SK-N-SH treated with all-trans-retinoic acid at 6 μM for 48 hours (cell line): Measurements from ENCODE around the gene EPHB2.

Source experiments
- ATAC-seq: fragments of 200-7000 bp; cut with Tn5 transposase; 3 replicates; pipeline ENCODE4 v1.9.1; 2020; ENCODE audit warnings: mild to moderate bottlenecking, moderate library complexity
- ARNTL ChIP-seq: fragments of 450-650 bp; formaldehyde crosslinking; IDR thresholded peaks from 2 replicates; pipeline ENCODE4 v1.5.0; 2020; ENCODE audit warnings: low read depth, mild to moderate bottlenecking, moderate library complexity, borderline replicate concordance
- BACH2 ChIP-seq: fragments of 250-450 bp; sonication (Bioruptor Pico); IDR thresholded peaks from 2 replicates; pipeline ENCODE4 v1.9.0; 2021; ENCODE audit warnings: mild to moderate bottlenecking, borderline replicate concordance
- CREB5 ChIP-seq: fragments of 250-450 bp; sonication (Bioruptor Pico); IDR thresholded peaks from 2 replicates; pipeline ENCODE4 v1.5.1; 2020; ENCODE audit warnings: low read depth, mild to moderate bottlenecking, moderate library complexity
- CSDC2 ChIP-seq: fragments of 250-450 bp; sonication (Bioruptor Pico); IDR thresholded peaks from 2 replicates; pipeline ENCODE4 v1.5.0; 2020; ENCODE audit warnings: mild to moderate bottlenecking, moderate library complexity
- CSRNP3 ChIP-seq: fragments of 250-450 bp; sonication (Bioruptor Pico); IDR thresholded peaks from 2 replicates; pipeline ENCODE4 v1.5.1; 2021; ENCODE audit warnings: mild to moderate bottlenecking, moderate library complexity
- ESRRG ChIP-seq: fragments of 250-450 bp; sonication (Bioruptor Pico); IDR thresholded peaks from 2 replicates; pipeline ENCODE4 v1.6.1; 2021; ENCODE audit warnings: mild to moderate bottlenecking
- GLIS3 ChIP-seq: fragments of 250-450 bp; sonication (Bioruptor Pico); IDR thresholded peaks from 2 replicates; pipeline ENCODE4 v1.5.0; 2020; ENCODE audit warnings: mild to moderate bottlenecking, moderate library complexity
- ISL1 ChIP-seq: fragments of 250-450 bp; sonication (Bioruptor Pico); IDR thresholded peaks from 2 replicates; pipeline ENCODE4 v2.1.2; 2022; ENCODE audit warnings: mild to moderate bottlenecking, moderate library complexity
- OSR1 ChIP-seq: fragments of 250-450 bp; sonication (Bioruptor Pico); IDR thresholded peaks from 2 replicates; pipeline ENCODE4 v1.8.0; 2022; ENCODE audit warnings: moderate library complexity, mild to moderate bottlenecking, inconsistent platforms
- PPARA ChIP-seq: fragments of 250-450 bp; sonication (Bioruptor Pico); IDR thresholded peaks from 2 replicates; pipeline ENCODE4 v1.5.0; 2020; ENCODE audit warnings: mild to moderate bottlenecking, borderline replicate concordance
- RARB ChIP-seq: fragments of 250-450 bp; sonication (Bioruptor Pico); IDR thresholded peaks from 2 replicates; pipeline ENCODE4 v1.8.0; 2021; ENCODE audit warnings: mild to moderate bottlenecking, moderate library complexity
- SNAI2 ChIP-seq: fragments of 250-450 bp; sonication (Bioruptor Pico); IDR thresholded peaks from 2 replicates; pipeline ENCODE4 v1.5.0; 2020; ENCODE audit warnings: mild to moderate bottlenecking, moderate library complexity
- TCF4 ChIP-seq: fragments of 250-450 bp; sonication (Bioruptor Pico); IDR thresholded peaks from 2 replicates; pipeline ENCODE4 v1.8.0; 2021; ENCODE audit warnings: mild to moderate bottlenecking, moderate library complexity, borderline replicate concordance
- TOX ChIP-seq: fragments of 250-450 bp; sonication (Bioruptor Pico); IDR thresholded peaks from 2 replicates; pipeline ENCODE4 v1.8.0; 2021; ENCODE audit warnings: mild to moderate bottlenecking, moderate library complexity, borderline replicate concordance
- TSHZ2 ChIP-seq: fragments of 250-450 bp; sonication (Bioruptor Pico); IDR thresholded peaks from 2 replicates; pipeline ENCODE4 v1.5.0; 2020; ENCODE audit warnings: mild to moderate bottlenecking, moderate library complexity
- ZC3H10 ChIP-seq: fragments of 250-450 bp; sonication (Bioruptor Pico); IDR thresholded peaks from 2 replicates; pipeline ENCODE4 v1.5.1; 2021; ENCODE audit warnings: mild to moderate bottlenecking, moderate library complexity
- ZFP3 ChIP-seq: fragments of 250-450 bp; sonication (Bioruptor Pico); IDR thresholded peaks from 2 replicates; pipeline ENCODE4 v1.5.0; 2020; ENCODE audit warnings: mild to moderate bottlenecking, moderate library complexity
- ZFP30 ChIP-seq: fragments of 450-650 bp; formaldehyde crosslinking; IDR thresholded peaks from 2 replicates; pipeline ENCODE4 v1.5.0; 2022; ENCODE audit warnings: mild to moderate bottlenecking, moderate library complexity
- ZNF565 ChIP-seq: fragments of 450-650 bp; formaldehyde crosslinking; conservative IDR thresholded peaks from 2 replicates; pipeline ENCODE4 v1.5.0; 2020; ENCODE audit warnings: low read depth, mild to moderate bottlenecking, moderate library complexity
- ZNF70 ChIP-seq: fragments of 450-650 bp; formaldehyde crosslinking; IDR thresholded peaks from 2 replicates; pipeline ENCODE4 v1.5.0; 2020; ENCODE audit warnings: mild to moderate bottlenecking, moderate library complexity
- ZNF8 ChIP-seq: fragments of 450-650 bp; formaldehyde crosslinking; IDR thresholded peaks from 2 replicates; pipeline ENCODE4 v1.5.0; 2020; ENCODE audit warnings: mild to moderate bottlenecking, moderate library complexity
- TF ChIP-seq, protein P1 (sequence below): fragments of 250-450 bp; sonication (Bioruptor Pico); IDR thresholded peaks from 2 replicates; pipeline ENCODE4 v1.8.0; 2021; ENCODE audit warnings: low read depth, mild to moderate bottlenecking, moderate library complexity, borderline replicate concordance

The EPHB2 gene

GRCh38 chr1:22767852-22768251 lies 57.2 kb downstream of the EPHB2 start:
- TF ChIP-seq ZFP3 (no peak), OSR1 (CRISPR knock-in tag) (no peak), BACH2 (CRISPR knock-in tag) (no peak), CSDC2 (CRISPR knock-in tag) (no peak), CSRNP3 (CRISPR knock-in tag) (no peak), PPARA (CRISPR knock-in tag) (no peak), ARNTL (no peak), TSHZ2 (CRISPR knock-in tag) (no peak), ZFP30 (no peak), ZC3H10 (CRISPR knock-in tag) (no peak), ZNF8 (no peak), ZNF565 (CRISPR knock-in tag) (no peak), RARB (no peak)
- ATAC-seq = no peak

- TF ChIP-seq TCF4 (CRISPR knock-in tag) (no peak), SNAI2 (CRISPR knock-in tag) (no peak), PPARA (CRISPR knock-in tag) (no peak)
- ATAC-seq = no peak
Measured at GRCh38 chr1:22769932-22770331, 59.3 kb downstream of the EPHB2 start.

GRCh38 chr1:22772014-22772413 lies 61.4 kb downstream of the EPHB2 start:
- TF ChIP-seq, protein P1, sequence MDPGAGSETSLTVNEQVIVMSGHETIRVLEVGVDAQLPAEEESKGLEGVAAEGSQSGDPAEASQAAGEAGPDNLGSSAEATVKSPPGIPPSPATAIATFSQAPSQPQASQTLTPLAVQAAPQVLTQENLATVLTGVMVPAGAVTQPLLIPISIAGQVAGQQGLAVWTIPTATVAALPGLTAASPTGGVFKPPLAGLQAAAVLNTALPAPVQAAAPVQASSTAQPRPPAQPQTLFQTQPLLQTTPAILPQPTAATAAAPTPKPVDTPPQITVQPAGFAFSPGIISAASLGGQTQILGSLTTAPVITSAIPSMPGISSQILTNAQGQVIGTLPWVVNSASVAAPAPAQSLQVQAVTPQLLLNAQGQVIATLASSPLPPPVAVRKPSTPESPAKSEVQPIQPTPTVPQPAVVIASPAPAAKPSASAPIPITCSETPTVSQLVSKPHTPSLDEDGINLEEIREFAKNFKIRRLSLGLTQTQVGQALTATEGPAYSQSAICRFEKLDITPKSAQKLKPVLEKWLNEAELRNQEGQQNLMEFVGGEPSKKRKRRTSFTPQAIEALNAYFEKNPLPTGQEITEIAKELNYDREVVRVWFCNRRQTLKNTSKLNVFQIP = no peak
- no peak for TF ChIP-seq BACH2 (CRISPR knock-in tag)
- no peak for TF ChIP-seq ISL1 (CRISPR knock-in tag)
- TF ChIP-seq ZNF8 = no peak
- no peak for TF ChIP-seq ARNTL
- no peak for TF ChIP-seq ESRRG (CRISPR knock-in tag)
- no peak for TF ChIP-seq GLIS3 (CRISPR knock-in tag)
- no peak for TF ChIP-seq ZNF70 (CRISPR knock-in tag)
- no peak for ATAC-seq

DNA sequence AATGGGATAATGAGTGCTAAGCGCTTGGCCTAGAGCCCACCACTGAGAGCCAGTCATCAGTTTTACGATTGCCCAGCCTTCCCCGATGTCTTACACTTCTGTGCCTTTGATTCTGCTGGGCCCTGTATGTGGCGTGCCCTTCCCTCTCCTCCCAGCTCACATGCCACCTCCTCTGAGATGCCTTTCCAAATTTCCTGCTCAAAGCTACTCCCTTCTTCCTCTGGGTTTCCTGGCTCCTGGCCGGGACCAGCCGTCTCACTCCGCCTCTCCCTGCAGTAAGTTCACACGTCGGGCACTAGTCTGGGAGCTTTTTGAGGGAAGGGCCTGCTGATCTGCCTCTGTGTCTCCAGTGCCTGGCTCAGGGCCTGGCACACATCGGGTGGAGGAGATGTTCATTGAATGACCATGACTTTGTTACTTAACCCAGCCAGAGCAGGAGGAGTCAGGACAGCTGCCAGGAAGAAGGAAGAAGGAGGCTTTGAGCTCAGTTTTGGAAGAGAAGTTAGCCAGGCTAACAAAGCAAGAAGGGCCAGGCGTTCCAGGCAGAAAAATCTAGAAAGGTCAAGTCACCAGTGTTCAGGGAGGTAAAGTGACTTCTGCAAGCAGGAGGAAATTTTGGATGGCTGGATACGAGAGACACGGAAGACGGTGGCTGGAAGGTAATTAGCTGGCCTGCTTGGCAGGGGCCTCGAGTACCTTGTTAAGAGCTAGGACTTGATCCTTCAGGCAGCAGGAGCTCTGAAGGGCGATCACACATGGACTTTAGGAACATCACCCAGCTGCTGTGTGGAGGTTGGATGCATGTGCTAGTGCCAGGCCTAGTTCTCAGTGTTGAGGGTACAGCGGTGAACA lies 63.6 kb downstream of the EPHB2 start:
- ATAC-seq = peak; percentile 30
- TF ChIP-seq SNAI2 (CRISPR knock-in tag) = no peak
- no peak for TF ChIP-seq CREB5 (CRISPR knock-in tag)
- TF ChIP-seq BACH2 (CRISPR knock-in tag) = no peak
- no peak for TF ChIP-seq ZNF8
- TF ChIP-seq TSHZ2 (CRISPR knock-in tag) = no peak
- TF ChIP-seq CSDC2 (CRISPR knock-in tag) = no peak
- TF ChIP-seq TCF4 (CRISPR knock-in tag) = no peak
- TF ChIP-seq ISL1 (CRISPR knock-in tag) = no peak
- TF ChIP-seq GLIS3 (CRISPR knock-in tag) = no peak
- no peak for TF ChIP-seq ZC3H10 (CRISPR knock-in tag)
- no peak for TF ChIP-seq RARB
- TF ChIP-seq ZFP3 = no peak
- TF ChIP-seq TOX = no peak
- TF ChIP-seq, protein P1 = no peak
- no peak for TF ChIP-seq OSR1 (CRISPR knock-in tag)
- TF ChIP-seq ZNF70 (CRISPR knock-in tag) = no peak
- no peak for TF ChIP-seq ZFP30
- TF ChIP-seq ZNF565 (CRISPR knock-in tag) = no peak
